ENCODE measurements around the gene PDIA4. TPM values are rescaled to one million over a fixed set of nuclear protein-coding genes. Genes with fewer than 3 reads are reported as not detected.

PDIA4 gene
- total RNA-seq, 1 experiment from 2014 or later: 341 TPM

DNA sequence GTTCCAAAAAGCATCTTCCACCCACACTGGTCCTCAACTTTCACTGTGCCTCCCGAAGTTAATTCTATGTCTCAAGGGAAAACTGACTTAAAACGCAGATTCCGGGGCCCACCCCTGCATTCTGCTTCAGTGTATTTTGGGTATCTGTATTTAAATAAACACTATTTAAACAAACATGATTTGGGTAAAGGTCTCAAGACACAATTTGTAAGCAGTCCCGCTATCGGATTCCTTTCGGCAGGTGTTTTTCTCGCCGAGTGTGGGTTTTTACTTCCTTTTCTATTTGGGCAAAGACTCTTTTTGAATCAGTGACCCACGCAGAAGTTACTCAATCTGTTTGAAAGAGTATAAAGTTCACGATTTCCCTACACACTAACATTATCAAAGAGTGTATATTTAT lies 1.2 kb downstream of the PDIA4 start (continued):
- TF ChIP-seq, protein P1, sequence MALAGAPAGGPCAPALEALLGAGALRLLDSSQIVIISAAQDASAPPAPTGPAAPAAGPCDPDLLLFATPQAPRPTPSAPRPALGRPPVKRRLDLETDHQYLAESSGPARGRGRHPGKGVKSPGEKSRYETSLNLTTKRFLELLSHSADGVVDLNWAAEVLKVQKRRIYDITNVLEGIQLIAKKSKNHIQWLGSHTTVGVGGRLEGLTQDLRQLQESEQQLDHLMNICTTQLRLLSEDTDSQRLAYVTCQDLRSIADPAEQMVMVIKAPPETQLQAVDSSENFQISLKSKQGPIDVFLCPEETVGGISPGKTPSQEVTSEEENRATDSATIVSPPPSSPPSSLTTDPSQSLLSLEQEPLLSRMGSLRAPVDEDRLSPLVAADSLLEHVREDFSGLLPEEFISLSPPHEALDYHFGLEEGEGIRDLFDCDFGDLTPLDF (CRISPR knock-in tag; IDR thresholded peaks at IDR 0.05): no peak
- TF ChIP-seq CBFB (CRISPR knock-in tag; IDR thresholded peaks at IDR 0.05; ENCODE audit: low read depth): no peak
- TF ChIP-seq JUN (CRISPR knock-in tag; IDR thresholded peaks at IDR 0.05): no peak
- TF ChIP-seq ESRRA (CRISPR knock-in tag; IDR thresholded peaks at IDR 0.05; ENCODE audit: borderline replicate concordance): no peak
- TF ChIP-seq STAT6 (CRISPR knock-in tag; conservative IDR thresholded peaks at IDR 0.05; ENCODE audit: low read depth): no peak
- TF ChIP-seq ZNF671 (CRISPR knock-in tag; IDR thresholded peaks at IDR 0.05): no peak
- TF ChIP-seq FOXP1 (CRISPR knock-in tag; IDR thresholded peaks at IDR 0.05; ENCODE audit: borderline replicate concordance): no peak

DNA sequence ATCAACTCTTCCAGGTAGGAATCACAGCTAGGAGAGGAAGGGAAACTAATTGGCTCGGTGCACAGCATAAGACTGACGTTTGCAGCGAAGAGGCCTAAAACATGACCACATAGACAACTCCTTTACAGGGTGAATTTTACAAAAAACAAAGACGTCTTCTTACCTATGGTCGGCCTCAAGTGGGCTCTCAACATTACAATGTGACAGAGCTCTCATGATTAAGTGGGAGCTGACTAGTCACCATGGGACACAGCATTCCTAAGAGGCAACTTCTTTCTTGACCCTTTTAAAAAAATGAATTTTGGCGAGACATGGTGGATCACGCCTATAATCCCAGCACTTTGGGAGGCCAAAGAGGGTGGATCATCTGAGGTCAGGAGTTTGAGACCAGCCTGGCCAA lies 4.6 kb downstream of the PDIA4 start:
- POLR2A ChIA-PET: interaction anchor here (1.0 kb wide), 1 partner anchor 104 kb away, joined by 3 read pairs; no protein-coding TSS in a partner anchor
- no peak for TF ChIP-seq ZNF263 (CRISPR knock-in tag; IDR thresholded peaks at IDR 0.05; ENCODE audit: low read depth)
- no peak for TF ChIP-seq ZNF317 (CRISPR knock-in tag; IDR thresholded peaks at IDR 0.05; ENCODE audit: borderline replicate concordance, low read depth)
- TF ChIP-seq ZNF219 (CRISPR knock-in tag; IDR thresholded peaks at IDR 0.05; ENCODE audit: borderline replicate concordance): no peak
- TF ChIP-seq CREB1 (CRISPR knock-in tag; IDR thresholded peaks at IDR 0.05): no peak
- TF ChIP-seq, protein P2, sequence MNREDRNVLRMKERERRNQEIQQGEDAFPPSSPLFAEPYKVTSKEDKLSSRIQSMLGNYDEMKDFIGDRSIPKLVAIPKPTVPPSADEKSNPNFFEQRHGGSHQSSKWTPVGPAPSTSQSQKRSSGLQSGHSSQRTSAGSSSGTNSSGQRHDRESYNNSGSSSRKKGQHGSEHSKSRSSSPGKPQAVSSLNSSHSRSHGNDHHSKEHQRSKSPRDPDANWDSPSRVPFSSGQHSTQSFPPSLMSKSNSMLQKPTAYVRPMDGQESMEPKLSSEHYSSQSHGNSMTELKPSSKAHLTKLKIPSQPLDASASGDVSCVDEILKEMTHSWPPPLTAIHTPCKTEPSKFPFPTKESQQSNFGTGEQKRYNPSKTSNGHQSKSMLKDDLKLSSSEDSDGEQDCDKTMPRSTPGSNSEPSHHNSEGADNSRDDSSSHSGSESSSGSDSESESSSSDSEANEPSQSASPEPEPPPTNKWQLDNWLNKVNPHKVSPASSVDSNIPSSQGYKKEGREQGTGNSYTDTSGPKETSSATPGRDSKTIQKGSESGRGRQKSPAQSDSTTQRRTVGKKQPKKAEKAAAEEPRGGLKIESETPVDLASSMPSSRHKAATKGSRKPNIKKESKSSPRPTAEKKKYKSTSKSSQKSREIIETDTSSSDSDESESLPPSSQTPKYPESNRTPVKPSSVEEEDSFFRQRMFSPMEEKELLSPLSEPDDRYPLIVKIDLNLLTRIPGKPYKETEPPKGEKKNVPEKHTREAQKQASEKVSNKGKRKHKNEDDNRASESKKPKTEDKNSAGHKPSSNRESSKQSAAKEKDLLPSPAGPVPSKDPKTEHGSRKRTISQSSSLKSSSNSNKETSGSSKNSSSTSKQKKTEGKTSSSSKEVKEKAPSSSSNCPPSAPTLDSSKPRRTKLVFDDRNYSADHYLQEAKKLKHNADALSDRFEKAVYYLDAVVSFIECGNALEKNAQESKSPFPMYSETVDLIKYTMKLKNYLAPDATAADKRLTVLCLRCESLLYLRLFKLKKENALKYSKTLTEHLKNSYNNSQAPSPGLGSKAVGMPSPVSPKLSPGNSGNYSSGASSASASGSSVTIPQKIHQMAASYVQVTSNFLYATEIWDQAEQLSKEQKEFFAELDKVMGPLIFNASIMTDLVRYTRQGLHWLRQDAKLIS (CRISPR knock-in tag; IDR thresholded peaks at IDR 0.05; ENCODE audit: borderline replicate concordance): no peak
- TF ChIP-seq ETV6 (CRISPR knock-in tag; IDR thresholded peaks at IDR 0.05): no peak
- TF ChIP-seq, protein P3, sequence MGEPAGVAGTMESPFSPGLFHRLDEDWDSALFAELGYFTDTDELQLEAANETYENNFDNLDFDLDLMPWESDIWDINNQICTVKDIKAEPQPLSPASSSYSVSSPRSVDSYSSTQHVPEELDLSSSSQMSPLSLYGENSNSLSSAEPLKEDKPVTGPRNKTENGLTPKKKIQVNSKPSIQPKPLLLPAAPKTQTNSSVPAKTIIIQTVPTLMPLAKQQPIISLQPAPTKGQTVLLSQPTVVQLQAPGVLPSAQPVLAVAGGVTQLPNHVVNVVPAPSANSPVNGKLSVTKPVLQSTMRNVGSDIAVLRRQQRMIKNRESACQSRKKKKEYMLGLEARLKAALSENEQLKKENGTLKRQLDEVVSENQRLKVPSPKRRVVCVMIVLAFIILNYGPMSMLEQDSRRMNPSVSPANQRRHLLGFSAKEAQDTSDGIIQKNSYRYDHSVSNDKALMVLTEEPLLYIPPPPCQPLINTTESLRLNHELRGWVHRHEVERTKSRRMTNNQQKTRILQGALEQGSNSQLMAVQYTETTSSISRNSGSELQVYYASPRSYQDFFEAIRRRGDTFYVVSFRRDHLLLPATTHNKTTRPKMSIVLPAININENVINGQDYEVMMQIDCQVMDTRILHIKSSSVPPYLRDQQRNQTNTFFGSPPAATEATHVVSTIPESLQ (CRISPR knock-in tag; IDR thresholded peaks at IDR 0.05): no peak
- TF ChIP-seq PREB (CRISPR knock-in tag; IDR thresholded peaks at IDR 0.05; ENCODE audit: borderline replicate concordance): no peak
- TF ChIP-seq ZNF396 (CRISPR knock-in tag; IDR thresholded peaks at IDR 0.05; ENCODE audit: borderline replicate concordance): no peak
- TF ChIP-seq MLX (CRISPR knock-in tag; IDR thresholded peaks at IDR 0.05): no peak
- CTCF ChIA-PET: interaction anchor here (3.1 to 3.5 kb wide), 2 partner anchors 17 to 42 kb away, joined by 13 to 32 read pairs; no protein-coding TSS in a partner anchor
- DNase-seq (ENCODE audit: low spot score) (no peak), ATAC-seq (no peak)
- peak overlapping the region; percentile 16 for H3K4me3 Mint-ChIP-seq
- H3K4me1 Mint-ChIP-seq: peaks cover 52% of the 10 kb centered on the region
- H3K27me3 Mint-ChIP-seq (ENCODE audit: low read depth): no peaks in the 10 kb centered on the region
- peaks cover 39% of the 10 kb centered on the region for H3K36me3 Mint-ChIP-seq
- H3K27ac Mint-ChIP-seq: peak overlapping the region; percentile 92
- no peaks in the 10 kb centered on the region for H3K9me3 Mint-ChIP-seq
